Activated CD8-positive, alpha-beta memory T cell treated with anti-CD3 and anti-CD28 coated beads, Interleukin-2, amount 10 ng/mL, durations not matched to agents 7 days and 5 days (primary cell): ENCODE results near the gene NR3C2. TPM values are rescaled to one million over a fixed set of nuclear protein-coding genes. Genes with fewer than 3 reads are reported as not detected.

Experiments
- ATAC-seq: fragments of 150-1000 bp; cut with Tn5 transposase; one replicate; pipeline ENCODE4 v1.10.0; 2021; ENCODE audit warnings: moderate library complexity
- CTCF ChIA-PET: fragments of 350-600 bp; sonication (Branson Sonifier 250); formaldehyde crosslinking; loops from one replicate; lab custom pipeline; 2021; ENCODE audit warnings: antibody characterized with exemption; lab: Charles Lee
- DNase-seq: peaks from one replicate; pipeline ENCODE4 v3.0.0-alpha.2; 2020
- H3K27ac Mint-ChIP-seq: one replicate; pipeline ENCODE4 v1.8.0; 2021; ENCODE audit warnings: mild to moderate bottlenecking, mixed read lengths
- H3K27me3 Mint-ChIP-seq: one replicate; pipeline ENCODE4 v1.8.0; 2021; ENCODE audit warnings: mixed read lengths
- H3K36me3 Mint-ChIP-seq: one replicate; pipeline ENCODE4 v1.8.0; 2021; ENCODE audit warnings: mild to moderate bottlenecking, mixed read lengths
- H3K4me1 Mint-ChIP-seq: one replicate; pipeline ENCODE4 v1.8.0; 2021; ENCODE audit warnings: mixed read lengths
- H3K4me3 Mint-ChIP-seq: one replicate; pipeline ENCODE4 v1.8.0; 2021; ENCODE audit warnings: mild to moderate bottlenecking, moderate library complexity, mixed read lengths
- H3K9me3 Mint-ChIP-seq: one replicate; pipeline ENCODE4 v1.8.0; 2022; ENCODE audit warnings: low read depth, mixed read lengths
- total RNA-seq, 2 experiments: library from RNA; stranded (reverse); gene quantifications; one replicate each; pipeline ENCODE4 v1.2.3, GENCODE V29; 2021

The NR3C2 gene
- total RNA-seq, 2 experiments from 2014 or later: 2.2 to 9.0 TPM

DNA sequence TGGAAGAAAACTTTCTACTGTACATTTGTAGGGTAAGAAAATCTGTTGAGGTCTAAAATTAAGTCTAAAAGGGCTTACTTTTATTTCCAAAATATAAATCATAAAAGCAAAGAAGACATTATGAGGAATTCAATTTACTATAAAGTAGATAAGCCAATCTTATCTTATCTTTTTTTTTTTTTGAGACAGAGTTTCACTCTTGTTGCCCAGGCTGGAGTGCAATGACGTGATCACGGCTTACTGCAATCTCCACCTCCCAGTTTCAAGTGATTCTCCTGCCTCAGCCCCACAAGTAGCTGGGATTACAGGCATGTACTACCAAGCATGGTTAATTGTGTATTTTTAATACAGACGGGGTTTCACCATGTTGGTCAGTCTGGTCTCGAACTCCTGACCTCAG is 166.9 kb downstream of the NR3C2 start:
- H3K27me3 Mint-ChIP-seq: no peaks in the 10 kb centered on the region
- no peaks in the 10 kb centered on the region for H3K4me1 Mint-ChIP-seq
- H3K4me3 Mint-ChIP-seq: no peak overlapping the region
- ATAC-seq: no peak
- CTCF ChIA-PET: no interaction called here
- no peak for DNase-seq
- H3K27ac Mint-ChIP-seq: no peak overlapping the region
- H3K9me3 Mint-ChIP-seq: no peaks in the 10 kb centered on the region
- no peaks in the 10 kb centered on the region for H3K36me3 Mint-ChIP-seq

GRCh38 chr4:148273501-148273986 is 168.7 kb downstream of the NR3C2 start:
- Mint-ChIP-seq H3K27me3 (no peaks in the 10 kb centered on the region), H3K4me3 (no peak overlapping the region), H3K27ac (no peak overlapping the region), H3K36me3 (no peaks in the 10 kb centered on the region), H3K9me3 (no peaks in the 10 kb centered on the region), H3K4me1 (no peaks in the 10 kb centered on the region)
- ATAC-seq (no peak), DNase-seq (no peak)
- CTCF ChIA-PET: no interaction called here

GRCh38 chr4:148271166-148271565 is 171.0 kb downstream of the NR3C2 start:
- no peak overlapping the region for H3K4me3 Mint-ChIP-seq
- no peaks in the 10 kb centered on the region for H3K4me1 Mint-ChIP-seq
- no peak overlapping the region for H3K27ac Mint-ChIP-seq
- DNase-seq (no peak), ATAC-seq (no peak)
- H3K27me3 Mint-ChIP-seq: no peaks in the 10 kb centered on the region
- CTCF ChIA-PET: no interaction called here
- H3K9me3 Mint-ChIP-seq: no peaks in the 10 kb centered on the region
- H3K36me3 Mint-ChIP-seq: no peaks in the 10 kb centered on the region

GRCh38 chr4:148270630-148271029 is 171.6 kb downstream of the NR3C2 start:
- H3K27ac Mint-ChIP-seq: no peak overlapping the region
- no peaks in the 10 kb centered on the region for H3K36me3 Mint-ChIP-seq
- H3K4me1 Mint-ChIP-seq: no peaks in the 10 kb centered on the region
- CTCF ChIA-PET: interaction anchor here (0.7 kb wide), 2 partner anchors 83 to 999 kb away, joined by 3 read pairs; no protein-coding TSS in a partner anchor
- no peaks in the 10 kb centered on the region for H3K9me3 Mint-ChIP-seq
- DNase-seq: no peak
- no peaks in the 10 kb centered on the region for H3K27me3 Mint-ChIP-seq
- no peak for ATAC-seq
- no peak overlapping the region for H3K4me3 Mint-ChIP-seq

DNA sequence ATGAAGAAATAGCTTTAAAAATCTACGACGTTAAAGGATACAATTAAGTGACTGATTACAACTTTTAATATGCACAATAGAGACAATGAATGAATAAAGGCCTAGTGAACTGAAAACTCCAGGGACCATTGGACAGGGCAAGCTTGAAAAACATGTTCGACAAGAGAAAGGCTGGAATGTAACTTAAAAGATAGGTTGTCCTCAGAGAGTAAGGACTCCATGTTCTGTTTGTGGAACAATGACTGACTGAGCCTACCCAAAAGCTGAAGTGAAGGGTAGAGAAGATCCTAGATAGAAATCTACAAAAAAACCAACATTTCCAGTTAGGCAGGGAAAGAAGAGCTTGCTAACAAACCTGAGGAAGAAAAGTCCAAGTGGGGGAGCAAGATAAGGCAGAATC is 173.4 kb downstream of the NR3C2 start:
- no peaks in the 10 kb centered on the region for H3K27me3 Mint-ChIP-seq
- H3K36me3 Mint-ChIP-seq: no peaks in the 10 kb centered on the region
- ATAC-seq (no peak), DNase-seq (no peak)
- H3K27ac Mint-ChIP-seq: no peak overlapping the region
- H3K4me1 Mint-ChIP-seq: no peaks in the 10 kb centered on the region
- no peak overlapping the region for H3K4me3 Mint-ChIP-seq
- no peaks in the 10 kb centered on the region for H3K9me3 Mint-ChIP-seq
- CTCF ChIA-PET: interaction anchor here (1.5 kb wide), 1 partner anchor 14 kb away, joined by 4 read pairs; no protein-coding TSS in a partner anchor

DNA sequence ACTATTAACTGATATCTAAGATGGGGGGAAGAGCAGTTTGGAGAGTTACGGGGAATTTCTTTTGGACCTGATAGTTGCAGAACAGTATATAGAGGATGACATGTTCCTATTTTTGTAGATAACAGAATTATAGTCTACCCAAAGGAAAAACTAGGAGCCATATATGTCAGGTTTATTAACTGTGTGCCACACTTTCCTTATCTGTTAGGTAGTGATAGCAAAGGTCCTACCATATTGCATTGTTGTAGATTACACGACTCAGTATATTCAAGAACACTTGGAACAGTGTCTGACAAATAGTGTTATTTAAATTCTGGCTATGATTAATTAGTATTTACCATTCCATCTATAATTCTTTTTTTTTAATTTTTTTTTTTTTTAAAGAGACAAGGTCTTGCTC is 175.3 kb downstream of the NR3C2 start:
- H3K36me3 Mint-ChIP-seq: peaks cover 2% of the 10 kb centered on the region
- H3K4me3 Mint-ChIP-seq: no peak overlapping the region
- CTCF ChIA-PET: no interaction called here
- DNase-seq (no peak), ATAC-seq (no peak)
- H3K27ac Mint-ChIP-seq: no peak overlapping the region
- no peaks in the 10 kb centered on the region for H3K27me3 Mint-ChIP-seq
- no peaks in the 10 kb centered on the region for H3K4me1 Mint-ChIP-seq
- H3K9me3 Mint-ChIP-seq: no peaks in the 10 kb centered on the region

DNA sequence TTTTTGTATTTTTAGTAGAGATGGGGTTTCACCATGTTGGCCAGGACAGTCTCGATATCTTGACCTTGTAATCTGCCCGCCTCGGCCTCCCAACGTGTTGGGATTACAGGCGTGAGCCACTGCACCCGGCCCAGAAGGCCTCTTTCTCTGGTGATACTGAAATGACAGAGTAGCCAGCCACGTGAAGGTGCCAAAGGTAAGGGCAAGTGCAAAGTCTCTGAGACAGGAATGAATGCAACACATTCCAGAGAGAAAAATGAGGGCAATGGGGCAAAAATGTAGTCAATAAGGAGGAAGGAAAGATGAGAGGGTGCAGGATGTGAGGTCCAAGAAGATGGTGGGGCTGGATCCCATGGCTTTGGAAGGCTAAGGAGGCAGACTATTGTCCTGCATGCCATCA is 176.0 kb downstream of the NR3C2 start:
- no peak overlapping the region for H3K4me3 Mint-ChIP-seq
- CTCF ChIA-PET: no interaction called here
- H3K36me3 Mint-ChIP-seq: peaks cover 2% of the 10 kb centered on the region
- H3K4me1 Mint-ChIP-seq: no peaks in the 10 kb centered on the region
- ATAC-seq (no peak), DNase-seq (no peak)
- H3K27ac Mint-ChIP-seq: no peak overlapping the region
- no peaks in the 10 kb centered on the region for H3K27me3 Mint-ChIP-seq
- H3K9me3 Mint-ChIP-seq: no peaks in the 10 kb centered on the region

- peaks cover 2% of the 10 kb centered on the region for H3K36me3 Mint-ChIP-seq
- H3K27ac Mint-ChIP-seq: no peak overlapping the region
- no peaks in the 10 kb centered on the region for H3K4me1 Mint-ChIP-seq
- CTCF ChIA-PET: no interaction called here
- DNase-seq: no peak
- ATAC-seq: no peak
- H3K4me3 Mint-ChIP-seq: no peak overlapping the region
- H3K27me3 Mint-ChIP-seq: no peaks in the 10 kb centered on the region
- H3K9me3 Mint-ChIP-seq: no peaks in the 10 kb centered on the region
Observed at GRCh38 chr4:148265627-148266026, 176.6 kb downstream of the NR3C2 start.

DNA sequence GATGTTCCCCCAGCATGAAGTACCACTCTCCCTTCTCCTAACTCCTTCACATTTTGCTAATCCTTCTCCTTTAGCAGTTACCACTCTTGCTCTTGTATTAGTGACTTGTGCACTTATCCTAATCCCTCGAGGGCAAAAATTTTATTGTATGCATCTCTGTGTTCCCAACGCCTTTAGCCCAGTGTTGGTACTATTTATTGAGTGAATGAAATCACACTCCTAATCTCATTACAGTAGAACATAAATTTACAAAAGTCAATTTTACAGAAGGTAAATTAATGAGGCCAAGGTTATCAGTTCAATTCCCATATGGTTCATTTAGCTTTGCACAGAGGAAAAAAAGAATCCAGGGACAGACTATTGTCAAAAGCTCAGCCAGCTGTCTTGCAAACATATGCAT is 178.4 kb downstream of the NR3C2 start:
- no peak overlapping the region for H3K27ac Mint-ChIP-seq
- no peak overlapping the region for H3K4me3 Mint-ChIP-seq
- no peaks in the 10 kb centered on the region for H3K27me3 Mint-ChIP-seq
- peaks cover 2% of the 10 kb centered on the region for H3K36me3 Mint-ChIP-seq
- H3K4me1 Mint-ChIP-seq: no peaks in the 10 kb centered on the region
- no peaks in the 10 kb centered on the region for H3K9me3 Mint-ChIP-seq
- CTCF ChIA-PET: no interaction called here
- DNase-seq: no peak
- no peak for ATAC-seq

- ATAC-seq (no peak), DNase-seq (no peak)
- H3K27ac Mint-ChIP-seq: no peak overlapping the region
- CTCF ChIA-PET: no interaction called here
- H3K4me3 Mint-ChIP-seq: no peak overlapping the region
- peaks cover 2% of the 10 kb centered on the region for H3K36me3 Mint-ChIP-seq
- no peaks in the 10 kb centered on the region for H3K9me3 Mint-ChIP-seq
- no peaks in the 10 kb centered on the region for H3K4me1 Mint-ChIP-seq
- H3K27me3 Mint-ChIP-seq: no peaks in the 10 kb centered on the region
Observed at GRCh38 chr4:148263127-148263526, 179.1 kb downstream of the NR3C2 start.

- CTCF ChIA-PET: no interaction called here
- no peak for ATAC-seq
- Mint-ChIP-seq H3K27me3 (no peaks in the 10 kb centered on the region), H3K4me3 (no peak overlapping the region), H3K27ac (no peak overlapping the region), H3K36me3 (peaks cover 2% of the 10 kb centered on the region), H3K9me3 (no peaks in the 10 kb centered on the region), H3K4me1 (no peaks in the 10 kb centered on the region)
- DNase-seq: no peak
Observed at GRCh38 chr4:148261848-148262247, 180.4 kb downstream of the NR3C2 start.

DNA sequence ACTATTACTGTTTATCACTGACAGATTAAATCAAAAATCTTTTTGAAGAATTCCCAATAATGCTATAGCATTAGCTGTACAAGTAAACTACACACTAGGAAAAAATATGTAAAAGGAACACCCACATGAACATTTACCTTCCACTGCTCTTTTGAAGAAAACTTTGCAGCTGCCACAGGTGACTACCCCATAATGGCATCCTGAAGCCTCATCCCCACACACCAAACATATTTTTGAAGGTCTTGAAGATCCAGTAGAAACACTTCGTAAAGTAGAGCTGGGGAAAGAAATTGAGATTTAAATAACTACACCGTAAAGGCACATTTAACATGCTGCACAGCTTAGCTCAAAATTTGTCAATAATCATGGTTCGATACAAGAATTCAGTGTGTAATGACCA is 182.4 kb downstream of the NR3C2 start:
- Mint-ChIP-seq H3K27ac (no peak overlapping the region), H3K27me3 (no peaks in the 10 kb centered on the region), H3K36me3 (peaks cover 2% of the 10 kb centered on the region), H3K4me1 (no peaks in the 10 kb centered on the region), H3K4me3 (no peak overlapping the region), H3K9me3 (no peaks in the 10 kb centered on the region)
- no peak for ATAC-seq
- CTCF ChIA-PET: interaction anchor here (1.1 kb wide), 1 partner anchor 33 kb away, joined by 3 read pairs; no protein-coding TSS in a partner anchor
- DNase-seq: no peak

GRCh38 chr4:148258535-148258934 is 183.7 kb downstream of the NR3C2 start:
- DNase-seq (no peak), ATAC-seq (no peak)
- peaks cover 2% of the 10 kb centered on the region for H3K36me3 Mint-ChIP-seq
- CTCF ChIA-PET: no interaction called here
- no peak overlapping the region for H3K27ac Mint-ChIP-seq
- H3K9me3 Mint-ChIP-seq: no peaks in the 10 kb centered on the region
- no peaks in the 10 kb centered on the region for H3K27me3 Mint-ChIP-seq
- peaks cover 2% of the 10 kb centered on the region for H3K4me1 Mint-ChIP-seq
- H3K4me3 Mint-ChIP-seq: no peak overlapping the region

DNA sequence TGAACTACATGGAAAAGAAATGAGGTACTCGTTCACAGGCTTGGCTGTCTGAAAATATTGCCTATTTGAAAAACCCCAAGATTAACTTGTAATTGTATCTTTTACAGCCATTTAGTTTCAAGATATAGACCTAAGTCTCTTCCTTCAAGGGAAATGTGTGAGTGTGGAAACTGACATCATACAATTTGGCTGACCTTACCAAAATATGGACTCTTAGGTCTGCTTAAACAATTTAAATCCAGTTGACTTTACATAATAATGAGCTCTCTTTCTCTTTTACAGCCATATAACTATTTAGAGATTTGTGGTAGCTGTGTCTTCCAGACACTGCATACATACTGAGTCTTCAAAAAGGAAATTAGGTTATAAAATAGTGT is 186.9 kb downstream of the NR3C2 start:
- Mint-ChIP-seq H3K4me3 (no peak overlapping the region), H3K4me1 (peaks cover 2% of the 10 kb centered on the region), H3K27ac (no peak overlapping the region), H3K36me3 (no peaks in the 10 kb centered on the region), H3K9me3 (no peaks in the 10 kb centered on the region), H3K27me3 (no peaks in the 10 kb centered on the region)
- no peak for DNase-seq
- CTCF ChIA-PET: no interaction called here
- no peak for ATAC-seq
